Suppressor macrophage treated with lipopolysaccharide for 1 hour (primary cell): ENCODE measurements around the gene PRORP.
A peak's percentile ranks its signal among the peaks of the same experiment; 100 is the strongest.
"Not testable (repeated sequence)": the region's sequence is repeated elsewhere in the genome, so short reads cannot be mapped to it uniquely, and the experiment has no call there.

Source experiments
- DNase-seq, 3 donors: peaks; one replicate each; pipeline ENCODE4 v3.0.0-alpha.2; 2020 to 2022

PRORP gene

DNA sequence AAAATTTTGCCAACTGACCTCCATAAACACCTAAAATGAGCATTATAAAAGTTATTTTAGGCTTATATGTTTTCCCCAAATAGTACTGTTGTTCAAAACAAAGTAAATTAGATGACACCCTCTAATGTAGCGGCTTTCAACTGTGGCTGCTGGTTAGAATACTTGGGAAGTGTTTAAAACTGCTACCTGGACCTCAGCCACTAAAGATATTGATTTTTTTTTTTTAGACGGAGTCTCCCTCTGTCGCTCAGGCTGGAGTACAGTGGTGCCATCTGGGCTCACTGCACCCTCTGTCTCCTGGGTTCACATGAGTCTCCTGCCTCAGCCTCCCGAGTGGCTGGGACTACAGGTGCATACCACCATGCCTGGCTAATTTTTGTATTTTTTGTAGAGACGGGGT lies 16.2 kb downstream of the PRORP start:
- DNase-seq: no peak

DNA sequence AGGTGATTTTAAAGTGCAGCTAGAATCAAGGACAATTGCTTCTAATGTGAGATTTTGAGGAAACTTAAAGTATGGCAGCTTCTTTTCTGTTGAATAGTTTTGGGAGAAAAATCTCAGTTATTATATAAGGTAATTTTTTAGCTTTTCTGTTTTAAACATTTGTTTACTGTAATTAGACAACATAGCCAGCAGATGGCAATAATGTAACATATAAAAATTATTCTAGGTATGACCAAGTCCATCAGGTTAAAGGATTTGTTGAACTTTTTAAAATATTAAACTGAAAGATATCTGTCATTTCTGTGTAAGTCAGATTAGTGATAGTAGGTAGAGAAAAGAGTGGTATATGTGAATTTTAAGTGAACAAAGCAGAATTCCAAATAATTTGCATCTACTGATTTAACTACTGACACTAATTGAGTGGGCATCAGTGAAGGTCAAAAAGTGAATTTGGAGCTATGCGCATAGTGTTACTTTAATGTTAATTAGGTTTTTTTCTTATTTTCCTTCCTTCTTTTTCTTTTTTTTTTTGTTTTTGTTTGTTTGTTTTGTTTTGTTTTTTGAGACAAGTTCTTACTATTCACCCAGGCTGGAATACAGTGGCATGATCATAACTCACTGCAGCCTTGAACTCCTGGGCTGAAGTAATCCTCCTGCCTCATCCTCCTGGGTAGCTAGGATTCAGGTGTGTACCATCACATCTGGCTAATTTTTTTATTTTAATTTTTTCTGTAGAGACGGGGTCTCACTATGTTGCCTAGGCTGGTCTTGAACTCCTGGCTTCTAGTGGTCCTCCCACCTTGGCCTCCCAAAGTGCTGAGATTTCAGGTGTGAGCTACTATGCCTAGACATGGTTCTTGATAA lies 18.6 kb downstream of the PRORP start:
- peak in 2 of 3 donors; percentile 59 to 76 for DNase-seq

DNA sequence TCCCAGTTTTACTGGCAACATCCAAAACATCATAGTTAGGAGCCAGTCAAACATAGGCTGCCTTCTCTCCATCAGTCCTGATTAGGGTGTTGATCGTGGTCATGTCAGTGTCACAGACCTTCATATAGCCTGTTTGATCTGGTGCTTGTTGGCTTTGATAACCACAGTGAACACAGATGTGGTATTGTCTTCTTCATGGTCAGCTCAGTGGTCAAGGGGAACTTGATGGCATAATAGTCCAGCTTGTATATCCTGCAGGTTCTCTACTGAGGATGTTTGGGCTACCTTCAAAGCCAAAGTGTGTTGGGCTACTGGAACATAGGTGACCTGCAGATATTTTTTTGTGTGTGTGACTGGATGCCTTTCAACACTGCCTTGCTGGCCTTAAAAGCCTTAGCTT lies 21.7 kb downstream of the PRORP start:
- DNase-seq: no peak

DNA sequence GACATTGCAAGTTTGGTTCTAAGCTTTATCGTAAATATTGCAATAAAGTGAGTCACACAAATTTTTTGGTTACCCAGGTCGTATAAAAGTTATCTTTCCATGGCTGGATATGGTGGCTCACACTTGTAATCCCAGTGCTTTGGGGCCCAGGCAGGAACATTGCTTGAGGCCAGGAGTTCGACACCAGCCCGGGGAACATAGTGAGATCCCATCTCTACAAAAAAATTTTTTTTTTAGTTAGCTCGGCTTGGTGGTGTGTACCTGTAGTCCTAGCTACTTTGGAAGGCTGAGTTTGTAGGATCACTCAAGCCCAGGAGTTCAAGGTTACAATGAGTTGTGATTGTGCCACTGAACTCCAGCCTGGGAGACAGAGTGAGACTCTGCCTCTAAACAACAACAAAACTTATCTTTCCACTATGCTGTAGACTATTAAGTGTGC lies 24.4 kb downstream of the PRORP start:
- no peak for DNase-seq

DNA sequence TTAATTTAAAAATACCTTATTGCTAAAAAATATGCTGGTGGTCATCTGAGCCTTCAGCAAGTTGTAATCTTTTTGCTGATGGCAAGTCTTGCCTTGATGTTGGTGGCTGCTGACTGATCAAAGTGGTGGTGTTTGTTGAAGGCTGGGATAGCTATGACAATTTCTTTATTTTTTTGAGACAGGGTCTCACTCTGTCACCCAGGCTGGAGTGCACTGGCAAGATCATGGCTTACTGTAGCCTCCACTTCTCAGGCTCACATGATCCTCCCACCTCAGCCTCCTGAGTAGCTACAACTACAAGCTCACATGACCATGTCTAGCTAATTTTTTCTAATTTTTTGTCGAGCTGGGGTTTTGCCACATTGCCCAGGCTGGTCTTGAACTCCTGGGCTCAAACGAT lies 24.8 kb downstream of the PRORP start:
- DNase-seq: no peak

DNA sequence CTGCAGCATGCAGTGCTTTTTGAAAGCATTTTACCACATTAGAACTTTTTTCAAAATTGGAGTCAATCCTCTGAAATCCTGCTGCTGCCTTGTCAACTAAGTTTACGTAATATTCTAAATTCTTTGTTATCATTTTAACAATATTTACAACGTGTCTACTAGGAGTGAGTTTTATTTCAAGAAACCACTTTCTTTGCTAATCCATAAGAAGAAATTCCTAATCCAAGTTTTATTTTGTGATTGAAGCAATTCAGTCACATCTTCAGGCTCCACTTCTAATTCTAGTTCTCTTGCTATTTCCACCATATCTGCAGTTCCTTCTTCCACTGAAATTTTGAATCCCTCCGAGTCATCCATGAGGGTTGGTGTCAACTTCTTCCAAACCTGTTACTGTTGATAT lies 25.4 kb downstream of the PRORP start:
- DNase-seq: peak in 1 of 3 donors; percentile 18

DNA sequence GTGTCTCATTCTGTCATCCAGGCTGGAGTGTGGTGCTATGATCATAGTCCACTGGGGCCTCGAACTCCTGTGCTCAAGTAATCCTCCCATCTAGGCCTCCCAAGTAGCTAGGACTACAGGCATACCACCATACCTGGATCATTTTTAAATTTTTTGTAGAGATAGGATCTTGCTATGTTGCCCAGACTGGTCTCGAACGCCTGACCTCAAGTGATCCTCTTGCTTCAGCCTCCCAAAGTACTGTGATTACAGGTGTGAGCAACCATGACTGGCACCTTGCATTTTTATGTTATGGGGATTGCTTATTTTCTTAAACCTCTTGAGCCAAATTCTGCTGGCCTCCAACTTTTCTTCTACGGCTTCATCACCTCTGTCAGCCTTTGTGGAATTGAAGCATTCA lies 26.9 kb downstream of the PRORP start:
- DNase-seq: no peak

DNA sequence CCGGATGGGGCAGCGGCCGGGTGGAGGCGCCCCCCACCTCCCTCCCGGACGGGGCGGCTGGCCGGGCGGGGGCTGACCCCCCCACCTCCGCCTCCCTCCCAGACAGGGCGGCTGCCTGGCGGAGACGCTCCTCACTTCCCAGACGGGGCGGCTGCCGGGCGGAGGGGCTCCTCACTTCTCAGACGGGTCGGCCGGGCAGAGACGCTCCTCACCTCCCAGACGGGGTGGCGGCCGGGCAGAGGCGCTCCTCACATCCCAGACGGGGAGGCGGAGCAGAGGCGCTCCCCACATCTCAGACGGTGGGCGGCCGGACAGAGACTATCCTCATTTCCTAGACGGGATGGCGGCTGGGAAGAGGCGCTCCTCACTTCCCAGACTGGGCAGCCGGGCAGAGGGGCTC lies 30.2 kb downstream of the PRORP start:
- DNase-seq: not testable (repeated sequence)

DNA sequence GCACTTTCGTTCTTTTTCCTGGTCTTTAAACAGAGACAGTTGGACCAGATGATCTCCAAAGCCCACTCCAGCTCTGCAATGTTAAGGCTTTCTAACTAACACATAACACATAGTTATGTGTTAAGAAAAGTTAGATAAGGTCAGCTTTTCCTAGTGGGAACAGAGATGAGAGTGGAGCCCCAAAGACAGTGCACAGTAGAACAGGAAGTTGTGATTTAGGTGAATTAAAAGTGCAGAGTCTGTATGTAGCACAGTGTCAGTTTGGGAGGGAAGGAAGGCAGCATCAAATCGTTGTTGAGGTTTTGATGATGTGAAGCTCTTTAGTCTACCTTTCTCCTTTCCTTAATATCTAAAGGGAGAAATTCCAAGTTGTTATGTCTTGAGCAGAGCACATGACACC lies 31.7 kb downstream of the PRORP start:
- no peak for DNase-seq

DNA sequence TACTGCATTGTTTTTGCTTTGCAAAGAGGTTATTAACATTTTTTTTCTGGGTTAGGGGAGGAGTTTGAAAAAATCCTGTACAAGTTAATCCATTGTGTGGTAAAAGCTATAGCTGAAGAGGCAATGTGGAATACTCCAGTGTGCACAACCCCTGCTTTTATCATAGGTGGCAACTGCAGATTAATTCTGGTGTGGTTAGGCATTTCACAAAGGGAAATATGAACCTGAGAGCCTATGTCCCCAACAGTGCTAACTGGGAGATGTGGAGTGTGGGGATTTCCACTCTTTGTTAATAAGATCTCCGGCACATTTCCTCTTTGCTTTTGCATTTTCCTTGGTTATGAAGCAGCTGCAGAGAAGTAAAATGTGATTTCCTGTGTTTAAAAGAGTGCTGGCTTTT lies 33.6 kb downstream of the PRORP start:
- peak; percentile 73 to 87 (median 87) for DNase-seq

DNA sequence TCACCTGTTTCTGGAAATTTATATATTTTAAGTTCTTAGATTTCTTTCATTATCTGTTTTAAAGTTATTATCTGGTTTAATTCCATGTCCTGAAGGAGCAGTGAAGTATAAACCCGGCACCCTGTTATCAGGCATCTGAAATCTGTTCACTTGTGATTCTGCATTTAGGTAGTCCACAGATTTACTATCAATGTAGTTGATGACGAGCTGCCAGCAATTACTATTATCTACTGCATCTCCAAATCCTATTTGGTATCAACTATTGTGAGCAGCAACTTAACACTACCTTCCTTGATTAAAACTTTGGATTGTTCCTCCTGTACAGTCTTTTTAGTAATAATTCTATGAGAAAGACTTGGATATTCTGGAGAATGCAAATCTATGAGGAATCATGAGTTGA lies 36.1 kb downstream of the PRORP start:
- no peak for DNase-seq

DNA sequence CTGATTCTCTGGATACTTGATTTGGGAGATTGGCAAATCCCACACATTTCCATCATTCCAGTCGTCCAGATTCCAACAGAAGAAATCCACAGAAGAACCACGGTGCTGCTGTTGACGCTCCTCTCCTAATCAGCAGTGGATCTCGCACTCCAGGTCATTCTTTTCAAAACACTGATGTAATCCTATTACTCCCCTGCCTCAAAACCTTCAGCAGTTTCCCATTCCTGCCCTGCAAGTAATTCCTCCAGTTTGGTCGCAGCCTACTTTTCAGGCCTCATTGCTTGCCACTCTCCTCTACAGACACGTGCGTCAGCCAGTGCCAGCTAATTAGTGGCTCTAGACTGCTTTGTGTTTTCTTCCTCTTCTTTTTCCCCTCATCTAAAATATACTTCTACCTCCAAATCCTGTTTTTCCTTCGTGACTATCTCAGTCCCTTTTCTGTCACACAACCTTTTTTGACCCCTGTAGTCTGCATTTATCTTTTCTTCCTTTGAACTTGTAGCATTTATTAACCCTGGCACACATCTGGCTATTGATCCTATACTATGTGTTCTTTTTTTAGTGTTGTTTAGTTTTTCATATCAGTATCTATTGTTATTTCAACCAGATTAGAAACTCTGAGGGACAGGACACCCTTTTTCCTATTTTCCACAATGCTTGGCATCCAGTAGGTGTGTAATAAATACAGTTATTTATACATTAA lies 36.8 kb downstream of the PRORP start:
- DNase-seq: no peak

DNA sequence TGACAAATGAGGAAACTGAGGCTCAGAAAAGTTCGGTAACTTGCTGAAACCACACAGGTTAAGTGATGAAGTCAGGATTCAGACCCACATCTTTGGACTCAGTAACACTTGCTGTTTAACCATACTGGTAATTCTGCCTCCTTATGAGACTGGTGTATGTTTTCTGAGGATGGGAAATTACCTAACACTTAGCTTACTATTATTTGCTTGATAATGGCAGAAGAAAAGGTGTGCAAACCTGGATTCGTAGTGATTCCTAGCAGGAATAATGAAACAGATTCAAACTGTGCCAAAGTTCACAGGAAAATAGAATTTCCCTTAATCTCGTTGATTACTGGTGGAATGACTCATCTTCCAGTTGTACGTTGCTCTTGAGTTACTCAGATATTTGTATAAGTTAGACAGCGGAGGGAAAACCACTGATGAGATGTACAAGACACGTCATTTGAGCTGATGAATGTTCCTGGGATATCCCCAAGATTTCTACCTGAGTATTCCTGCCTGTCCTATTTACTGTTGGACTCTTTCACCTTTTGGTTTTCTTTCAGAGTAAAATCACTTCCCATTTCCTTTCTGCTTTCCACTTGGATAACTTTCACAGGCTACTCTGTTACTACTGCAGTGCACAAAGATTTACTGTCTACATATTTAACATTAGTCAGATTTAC lies 37.5 kb downstream of the PRORP start:
- DNase-seq: peak; percentile 60 to 85 (median 80)

DNA sequence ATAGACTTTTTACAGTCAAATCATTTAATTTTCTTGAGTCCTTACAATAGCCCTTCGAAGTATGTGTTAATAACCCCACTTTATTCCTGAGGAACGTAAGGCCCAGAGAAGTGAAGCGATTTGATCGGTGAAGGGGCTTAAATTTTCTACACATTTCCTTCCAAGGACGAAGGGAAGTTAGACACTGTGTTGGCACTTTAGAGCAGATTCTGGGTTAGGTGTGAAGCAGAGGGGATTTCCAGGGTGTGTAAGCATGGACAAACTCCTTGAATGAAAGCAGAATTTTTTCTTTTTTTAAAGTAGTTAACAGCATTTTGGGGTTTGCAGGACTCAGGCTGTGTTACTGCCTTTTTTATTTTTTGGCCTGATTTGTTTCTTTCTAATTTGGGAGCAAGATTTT lies 38.9 kb downstream of the PRORP start:
- DNase-seq: peak; percentile 29 to 36 (median 32)

DNA sequence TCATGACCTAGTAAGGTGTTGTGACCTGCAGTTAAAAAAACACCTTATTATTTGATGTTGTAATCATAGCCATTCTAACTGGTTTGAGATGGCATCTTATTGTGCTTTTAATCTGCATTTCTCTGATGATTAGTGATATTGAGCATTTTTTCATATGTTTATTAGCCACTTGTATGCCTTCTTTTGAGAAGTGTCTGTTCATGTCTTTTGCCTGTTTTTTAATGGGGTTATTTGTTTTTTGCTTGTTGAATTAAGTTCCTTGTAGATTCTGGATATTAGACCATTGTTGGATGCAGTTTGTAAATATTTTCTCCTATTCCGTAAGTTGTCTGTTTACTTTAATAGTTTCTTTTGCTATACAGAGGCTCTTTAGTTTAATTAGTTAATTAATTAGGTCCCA lies 41.0 kb downstream of the PRORP start:
- DNase-seq: no peak

DNA sequence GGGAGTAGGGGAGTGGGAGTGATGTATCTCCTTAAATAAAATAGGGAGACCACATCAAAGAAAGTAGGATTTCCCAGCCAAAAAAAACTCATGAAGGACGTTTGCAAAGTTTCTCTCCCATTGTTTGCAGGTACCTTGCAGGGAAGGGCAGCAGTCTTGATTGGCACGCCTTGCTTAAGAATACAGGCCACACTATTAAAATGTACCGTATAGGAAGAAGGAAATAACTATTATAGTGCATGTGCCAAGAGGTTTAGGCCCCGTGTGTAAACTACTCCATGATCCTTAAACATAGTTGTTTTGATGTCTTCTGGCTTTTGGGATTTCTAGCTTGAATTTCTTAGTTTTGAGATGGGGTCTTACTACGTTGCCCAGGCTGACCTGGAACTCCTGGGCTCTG lies 42.5 kb downstream of the PRORP start:
- DNase-seq: no peak

DNA sequence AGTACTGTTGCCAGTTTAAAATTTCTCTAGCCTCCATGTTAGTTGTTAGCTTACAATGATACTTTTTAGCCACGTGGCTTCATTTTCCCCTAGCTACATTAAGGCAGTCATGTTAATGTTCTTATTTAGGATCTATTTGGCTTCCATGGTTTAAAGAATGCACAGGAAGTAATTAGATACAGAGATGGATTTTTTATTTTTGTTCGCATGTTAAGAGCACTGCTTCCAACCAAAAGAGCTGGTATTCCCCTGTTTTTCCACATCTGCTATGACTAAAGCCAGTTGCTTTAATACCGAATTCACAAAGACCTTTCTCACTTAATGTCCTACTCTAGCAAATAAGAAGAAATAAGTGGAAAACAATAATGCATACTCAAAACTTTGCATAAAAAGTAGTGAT lies 45.1 kb downstream of the PRORP start:
- no peak for DNase-seq
